ENCODE data around the gene ALKAL2. TPM values are rescaled to one million over a fixed set of nuclear protein-coding genes. Genes with fewer than 3 reads are reported as not detected.

The ALKAL2 gene
- total RNA-seq, 4 donors from 2014 or later = 4.8 TPM; not detected in 3

DNA sequence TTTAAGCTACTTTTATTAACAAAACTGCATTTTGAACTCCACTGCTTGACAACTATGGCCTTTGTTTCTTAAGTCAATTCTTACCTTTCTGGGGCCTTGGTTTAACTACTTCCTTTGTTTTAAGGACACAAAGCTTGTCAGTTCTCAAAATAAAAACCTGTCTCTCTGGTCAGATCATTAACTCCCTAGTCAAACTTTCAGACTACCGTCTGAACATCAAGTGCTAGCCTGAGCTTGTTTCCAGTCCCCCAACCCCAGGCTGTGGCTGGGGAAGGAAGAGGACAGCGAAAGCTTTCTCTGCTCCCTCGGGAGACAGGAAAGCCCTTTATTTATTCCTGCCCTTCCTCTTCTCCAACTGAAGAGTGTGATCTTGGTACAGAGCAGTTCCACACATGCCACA lies 25.8 kb downstream of the ALKAL2 start:
- TF ChIP-seq POLR2A (IDR thresholded peaks at IDR 0.05) = no peak
- TF ChIP-seq, protein P1, sequence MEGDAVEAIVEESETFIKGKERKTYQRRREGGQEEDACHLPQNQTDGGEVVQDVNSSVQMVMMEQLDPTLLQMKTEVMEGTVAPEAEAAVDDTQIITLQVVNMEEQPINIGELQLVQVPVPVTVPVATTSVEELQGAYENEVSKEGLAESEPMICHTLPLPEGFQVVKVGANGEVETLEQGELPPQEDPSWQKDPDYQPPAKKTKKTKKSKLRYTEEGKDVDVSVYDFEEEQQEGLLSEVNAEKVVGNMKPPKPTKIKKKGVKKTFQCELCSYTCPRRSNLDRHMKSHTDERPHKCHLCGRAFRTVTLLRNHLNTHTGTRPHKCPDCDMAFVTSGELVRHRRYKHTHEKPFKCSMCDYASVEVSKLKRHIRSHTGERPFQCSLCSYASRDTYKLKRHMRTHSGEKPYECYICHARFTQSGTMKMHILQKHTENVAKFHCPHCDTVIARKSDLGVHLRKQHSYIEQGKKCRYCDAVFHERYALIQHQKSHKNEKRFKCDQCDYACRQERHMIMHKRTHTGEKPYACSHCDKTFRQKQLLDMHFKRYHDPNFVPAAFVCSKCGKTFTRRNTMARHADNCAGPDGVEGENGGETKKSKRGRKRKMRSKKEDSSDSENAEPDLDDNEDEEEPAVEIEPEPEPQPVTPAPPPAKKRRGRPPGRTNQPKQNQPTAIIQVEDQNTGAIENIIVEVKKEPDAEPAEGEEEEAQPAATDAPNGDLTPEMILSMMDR (IDR thresholded peaks at IDR 0.05) = no peak
- Histone ChIP-seq H3K4me3 (no peak overlapping the region), H3K4me1 (peaks cover 0 to 60% (median 17%) of the 10 kb centered on the region in 3 donors), H3K27me3 (no peaks in the 10 kb centered on the region), H3K9me3 (peaks cover 0 to 9% (median 0%) of the 10 kb centered on the region in 3 donors), H3K27ac (peak overlapping the region in 3 of 4 donors; percentile 21 to 95 (median 63)), H3K36me3 (peaks cover 0 to 8% (median 0%) of the 10 kb centered on the region in 3 donors)
- 40 to 48% methylated on average over 3 of the region's 3 CpGs for WGBS, 2 donors
- DNase-seq = no peak
- intact Hi-C loops (cut with DNase I) = no loop called here

DNA sequence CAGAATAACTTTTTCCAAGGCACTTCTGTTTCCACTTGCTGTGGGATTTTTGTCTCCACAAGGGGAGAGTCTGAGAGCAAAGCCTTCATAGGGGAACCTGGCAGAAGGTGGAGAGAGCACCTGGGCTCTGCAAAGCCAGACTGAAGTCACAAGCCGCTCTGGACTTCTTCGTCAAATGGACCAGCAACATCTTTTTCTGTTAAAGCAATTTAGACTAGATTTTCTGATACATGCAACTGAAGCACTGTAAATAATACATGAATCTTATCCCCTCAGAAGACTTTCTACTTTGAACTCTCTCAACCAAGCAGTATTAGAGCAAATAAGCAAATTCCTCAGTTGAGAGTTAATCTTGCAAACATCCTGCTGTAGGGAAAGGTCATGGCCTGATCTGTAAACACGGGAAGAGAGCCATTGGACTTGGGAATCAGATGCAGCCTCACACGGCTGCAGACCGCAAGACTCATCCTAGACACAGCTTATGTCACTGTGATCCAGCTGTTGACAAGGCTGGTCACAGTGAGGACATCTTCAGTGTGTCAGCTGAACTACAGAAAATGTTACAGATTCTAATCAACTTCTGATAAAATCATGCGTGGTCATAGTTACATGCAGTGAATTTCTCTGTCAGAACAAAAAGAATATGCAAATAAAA lies 27.3 kb downstream of the ALKAL2 start:
- no peaks in the 10 kb centered on the region for H3K27me3 ChIP-seq
- no peak for DNase-seq
- 63 to 71% methylated on average over 6 of the region's 6 CpGs for WGBS, 2 donors
- peaks cover 0 to 45% (median 6%) of the 10 kb centered on the region in 3 donors for H3K4me1 ChIP-seq
- H3K4me3 ChIP-seq = no peak overlapping the region
- H3K27ac ChIP-seq = no peak overlapping the region
- H3K9me3 ChIP-seq = peaks cover 0 to 9% (median 0%) of the 10 kb centered on the region in 3 donors
- peaks cover 0 to 8% (median 0%) of the 10 kb centered on the region in 3 donors for H3K36me3 ChIP-seq
- no peak for TF ChIP-seq POLR2A (IDR thresholded peaks at IDR 0.05)
- TF ChIP-seq, protein P1 (IDR thresholded peaks at IDR 0.05) = no peak
- intact Hi-C loops (cut with DNase I) = no loop called here

DNA sequence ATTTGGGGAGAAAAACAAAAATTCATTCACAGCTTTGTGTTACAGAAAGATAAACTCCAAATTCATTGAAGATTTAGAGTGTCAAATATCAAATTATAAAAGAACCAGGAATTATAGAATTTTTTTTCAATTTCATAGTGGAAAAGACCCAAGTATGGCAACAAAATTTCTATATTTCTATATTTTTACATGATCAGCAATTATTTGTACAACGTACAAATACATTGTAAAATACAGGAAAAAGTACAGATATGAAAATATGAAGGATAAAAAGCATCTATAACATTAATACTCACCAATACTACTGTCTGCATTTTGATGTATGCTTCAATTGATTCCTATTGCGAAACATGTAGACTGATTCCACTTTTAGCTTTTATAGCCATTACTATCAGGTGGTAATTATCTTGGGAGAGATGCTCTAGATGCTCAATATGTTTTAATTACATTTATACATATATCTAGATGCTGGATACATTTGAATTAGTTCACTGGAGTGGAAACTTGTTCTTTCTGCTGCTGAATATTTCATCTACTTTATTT lies 28.0 kb downstream of the ALKAL2 start:
- WGBS, 2 donors = 93 to 98% methylated on average over 2 of the region's 2 CpGs
- TF ChIP-seq, protein P1 (IDR thresholded peaks at IDR 0.05) = no peak
- Histone ChIP-seq H3K36me3 (peaks cover 0 to 8% (median 0%) of the 10 kb centered on the region in 3 donors), H3K9me3 (peaks cover 0 to 9% (median 0%) of the 10 kb centered on the region in 3 donors), H3K27ac (no peak overlapping the region), H3K4me3 (no peak overlapping the region), H3K4me1 (peaks cover 0 to 40% (median 4%) of the 10 kb centered on the region in 3 donors), H3K27me3 (no peaks in the 10 kb centered on the region)
- DNase-seq = no peak
- intact Hi-C loops (cut with DNase I) = no loop called here

DNA sequence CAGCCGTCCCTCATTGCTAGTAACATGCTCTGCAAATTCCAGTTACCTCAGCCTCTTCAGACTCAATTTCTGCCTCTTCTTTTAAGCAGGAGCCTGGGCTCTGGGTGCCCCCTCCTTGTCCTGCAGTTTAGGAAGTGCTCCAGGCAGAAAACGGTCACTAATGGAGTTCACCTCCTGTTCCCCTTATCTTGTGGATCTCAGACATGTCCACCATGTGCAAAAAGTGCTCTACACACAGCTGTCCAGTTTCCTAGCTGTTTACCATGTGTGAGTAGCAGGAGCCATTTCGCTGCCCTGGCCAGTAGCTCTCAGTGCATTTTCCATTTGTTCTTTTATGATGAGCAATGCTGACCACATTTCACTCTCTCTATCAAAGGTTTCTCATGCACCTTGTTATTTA lies 29.0 kb downstream of the ALKAL2 start:
- TF ChIP-seq, protein P1 (IDR thresholded peaks at IDR 0.05) = no peak
- no peak for TF ChIP-seq POLR2A (IDR thresholded peaks at IDR 0.05)
- Histone ChIP-seq H3K36me3 (peaks cover 0 to 8% (median 0%) of the 10 kb centered on the region in 3 donors), H3K27me3 (no peaks in the 10 kb centered on the region), H3K27ac (no peak overlapping the region), H3K4me3 (no peak overlapping the region), H3K4me1 (peaks cover 0 to 43% (median 7%) of the 10 kb centered on the region in 3 donors), H3K9me3 (peaks cover 0 to 9% (median 0%) of the 10 kb centered on the region in 3 donors)
- WGBS, 2 donors = 91 to 93% methylated on average over 3 of the region's 3 CpGs
- no peak for DNase-seq
- intact Hi-C loops (cut with DNase I) = no loop called here

DNA sequence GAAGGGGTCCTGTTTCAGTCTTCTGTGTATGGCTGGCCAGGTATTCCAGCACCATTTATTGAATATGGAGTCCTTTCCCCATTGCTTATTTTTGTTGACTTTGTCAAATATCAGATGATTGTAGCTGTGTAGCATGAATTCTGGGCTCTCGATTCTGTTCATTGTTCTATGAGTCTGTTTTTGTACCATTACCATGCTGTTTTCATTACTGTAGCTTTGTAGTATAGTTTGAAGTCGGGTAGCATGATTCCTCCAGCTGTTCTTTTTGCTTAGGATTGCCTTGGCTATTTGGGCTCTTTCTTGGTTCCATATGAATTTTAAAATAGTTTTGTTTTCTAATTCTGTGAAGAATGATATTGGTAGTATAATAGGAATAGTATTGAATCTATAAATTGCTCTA lies 30.0 kb downstream of the ALKAL2 start:
- Histone ChIP-seq H3K36me3 (peaks cover 0 to 11% (median 0%) of the 10 kb centered on the region in 3 donors), H3K4me3 (no peak overlapping the region), H3K9me3 (peaks cover 0 to 9% (median 0%) of the 10 kb centered on the region in 3 donors), H3K27me3 (no peaks in the 10 kb centered on the region), H3K4me1 (peaks cover 0 to 32% (median 3%) of the 10 kb centered on the region in 3 donors), H3K27ac (no peak overlapping the region)
- no peak for TF ChIP-seq POLR2A (IDR thresholded peaks at IDR 0.05)
- TF ChIP-seq, protein P1 (IDR thresholded peaks at IDR 0.05) = no peak
- 83 to 95% methylated on average over 2 of the region's 2 CpGs for WGBS, 2 donors
- intact Hi-C loops (cut with DNase I) = no loop called here
- no peak for DNase-seq
